IPS-18a (cell line): ENCODE results near the gene DNAI2.

Source experiments
- H3K27ac ChIP-seq: one replicate; pipeline ENCODE4 v1.5.1; 2013; ENCODE audit warnings: low read length
- H3K27me3 ChIP-seq: one replicate; pipeline ENCODE4 v1.6.1; 2013; ENCODE audit warnings: mild to moderate bottlenecking, low read length; ENCODE audit not compliant: control insufficient read depth, insufficient read depth
- H3K36me3 ChIP-seq: one replicate; pipeline ENCODE4 v1.6.1; 2013; ENCODE audit warnings: low read depth, low read length; ENCODE audit not compliant: control insufficient read depth
- H3K4me1 ChIP-seq: one replicate; pipeline ENCODE4 v1.6.1; 2013; ENCODE audit warnings: low read depth, low read length; ENCODE audit not compliant: control insufficient read depth
- H3K4me3 ChIP-seq: one replicate; pipeline ENCODE4 v1.5.1; 2013; ENCODE audit warnings: low read length
- H3K9ac ChIP-seq: one replicate; pipeline ENCODE4 v1.6.1; 2013; ENCODE audit warnings: mild to moderate bottlenecking, low read length, moderate library complexity
- H3K9me3 ChIP-seq: one replicate; pipeline ENCODE4 v1.6.1; 2013; ENCODE audit warnings: low read depth, low read length; ENCODE audit not compliant: control insufficient read depth

Gene DNAI2

DNA sequence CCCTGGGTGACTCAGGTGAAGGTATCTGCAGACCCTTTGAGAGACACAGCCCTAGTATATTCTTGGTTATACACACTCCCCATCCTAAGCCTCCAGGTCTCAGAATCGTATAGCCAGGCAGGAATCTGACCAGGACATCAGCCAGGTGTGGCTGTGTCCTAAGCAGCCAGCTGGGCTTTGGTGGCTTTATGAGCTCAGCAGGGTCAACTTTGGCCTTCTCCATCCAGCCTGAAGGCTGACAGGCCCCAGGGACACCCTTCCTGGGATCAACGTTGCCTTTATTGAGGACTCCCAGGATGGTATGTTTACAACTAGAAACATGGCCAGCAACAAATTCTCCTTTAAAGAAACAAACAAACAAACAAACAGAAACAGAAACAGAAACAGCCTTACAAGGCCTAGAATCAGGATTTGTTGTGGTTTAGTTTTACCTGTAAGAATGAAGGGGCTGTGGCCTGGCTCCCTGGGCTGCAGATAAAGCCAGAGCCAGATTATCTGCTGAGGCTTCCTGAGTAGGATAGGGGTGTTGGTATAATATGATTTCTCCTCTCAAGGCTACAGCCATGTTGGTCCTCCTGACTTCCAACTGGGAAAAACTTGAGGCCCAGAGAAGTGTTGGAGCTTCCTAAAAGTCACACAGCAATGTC, 60.5 kb downstream of the DNAI2 start:
- no peak overlapping the region for H3K4me3 ChIP-seq
- no peak overlapping the region for H3K9ac ChIP-seq
- H3K27ac ChIP-seq: no peak overlapping the region
- peaks cover 7% of the 10 kb centered on the region for H3K4me1 ChIP-seq
- no peaks in the 10 kb centered on the region for H3K9me3 ChIP-seq
- no peaks in the 10 kb centered on the region for H3K27me3 ChIP-seq
- no peaks in the 10 kb centered on the region for H3K36me3 ChIP-seq

DNA sequence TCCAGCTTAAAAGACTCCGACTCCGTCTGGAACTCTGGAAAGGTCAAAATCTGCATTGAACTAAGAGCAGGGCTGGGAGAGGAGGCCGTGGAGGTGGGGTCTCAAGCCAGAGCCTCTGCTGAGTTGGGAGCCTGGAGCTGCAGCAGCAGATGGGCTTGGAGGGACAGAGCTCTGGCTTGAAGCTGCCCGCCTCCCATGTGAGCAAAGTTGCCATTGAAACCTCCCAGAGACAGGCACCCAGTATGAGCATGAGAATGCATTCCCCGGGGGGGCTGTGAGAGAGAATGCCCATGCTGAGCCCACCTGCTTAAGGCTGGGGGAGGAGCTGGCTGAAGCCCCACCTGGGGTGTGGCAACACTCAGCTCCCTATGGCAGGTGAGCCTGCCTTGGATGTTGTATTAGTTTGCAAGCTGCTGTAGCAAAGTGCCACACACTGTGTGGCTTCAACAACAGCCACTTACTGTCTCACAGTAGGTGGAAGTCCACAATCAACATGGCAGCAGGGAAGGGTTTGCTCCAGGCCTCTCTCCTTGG, 61.6 kb downstream of the DNAI2 start:
- Histone ChIP-seq H3K4me1 (peaks cover 7% of the 10 kb centered on the region), H3K36me3 (no peaks in the 10 kb centered on the region), H3K9ac (no peak overlapping the region), H3K27me3 (no peaks in the 10 kb centered on the region), H3K27ac (no peak overlapping the region), H3K4me3 (no peak overlapping the region), H3K9me3 (no peaks in the 10 kb centered on the region)

DNA sequence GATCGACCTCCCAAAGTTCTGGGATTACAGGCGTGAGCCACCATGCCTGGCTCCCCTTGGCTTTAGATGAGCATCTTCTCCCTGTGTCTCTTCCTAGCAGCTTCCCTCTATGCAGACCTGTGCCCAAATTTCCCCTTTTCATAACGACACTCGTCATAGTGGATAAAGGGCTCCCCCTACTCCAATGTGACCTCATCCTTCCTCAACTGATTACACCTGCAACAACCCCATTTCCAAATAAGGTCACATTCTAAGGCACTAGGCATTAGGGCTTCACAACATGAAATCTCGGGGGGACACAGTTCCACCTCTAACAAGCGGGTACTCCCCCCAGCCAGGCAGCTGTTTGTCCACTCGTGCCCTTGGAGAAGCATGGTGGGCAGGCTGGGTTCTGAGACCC, 62.3 kb downstream of the DNAI2 start:
- Histone ChIP-seq H3K27ac (no peak overlapping the region), H3K9me3 (no peaks in the 10 kb centered on the region), H3K4me3 (no peak overlapping the region), H3K27me3 (no peaks in the 10 kb centered on the region), H3K9ac (no peak overlapping the region), H3K36me3 (no peaks in the 10 kb centered on the region), H3K4me1 (peaks cover 7% of the 10 kb centered on the region)

DNA sequence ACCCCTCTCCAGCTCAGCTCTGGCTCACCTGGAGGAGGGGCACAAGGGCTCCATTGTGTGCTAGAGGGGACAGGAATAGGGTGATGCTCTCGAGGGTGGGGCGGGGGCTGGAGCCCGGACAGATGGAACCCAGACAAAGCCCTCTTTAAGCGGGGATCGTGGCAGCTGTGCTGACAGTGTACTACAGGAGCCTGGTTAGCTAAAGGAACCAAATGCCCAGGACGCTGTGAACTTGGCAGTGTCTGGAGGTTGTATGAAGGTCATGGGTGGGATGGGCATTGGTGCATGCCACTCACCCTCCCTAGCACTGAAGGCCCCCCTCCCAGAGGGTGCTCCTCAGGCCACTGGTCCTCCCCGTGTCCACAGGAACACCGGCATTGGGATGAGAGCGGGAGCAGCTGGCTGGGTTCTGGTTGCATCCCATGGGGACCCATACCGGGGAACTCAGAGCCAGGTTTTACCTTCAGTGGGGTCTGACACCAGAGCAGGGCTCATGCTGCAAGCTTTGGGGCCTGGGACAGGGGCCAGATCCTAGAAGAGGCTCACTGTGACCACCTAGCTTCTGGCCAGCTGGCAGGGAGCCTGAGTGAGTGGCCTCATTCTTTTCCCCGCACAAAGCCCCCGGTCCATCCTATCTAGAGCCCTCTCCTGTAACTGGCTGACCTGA, 63.9 kb downstream of the DNAI2 start:
- Histone ChIP-seq H3K4me3 (no peak overlapping the region), H3K27ac (no peak overlapping the region), H3K27me3 (no peaks in the 10 kb centered on the region), H3K9me3 (no peaks in the 10 kb centered on the region), H3K4me1 (peaks cover 4% of the 10 kb centered on the region), H3K36me3 (no peaks in the 10 kb centered on the region), H3K9ac (no peak overlapping the region)

DNA sequence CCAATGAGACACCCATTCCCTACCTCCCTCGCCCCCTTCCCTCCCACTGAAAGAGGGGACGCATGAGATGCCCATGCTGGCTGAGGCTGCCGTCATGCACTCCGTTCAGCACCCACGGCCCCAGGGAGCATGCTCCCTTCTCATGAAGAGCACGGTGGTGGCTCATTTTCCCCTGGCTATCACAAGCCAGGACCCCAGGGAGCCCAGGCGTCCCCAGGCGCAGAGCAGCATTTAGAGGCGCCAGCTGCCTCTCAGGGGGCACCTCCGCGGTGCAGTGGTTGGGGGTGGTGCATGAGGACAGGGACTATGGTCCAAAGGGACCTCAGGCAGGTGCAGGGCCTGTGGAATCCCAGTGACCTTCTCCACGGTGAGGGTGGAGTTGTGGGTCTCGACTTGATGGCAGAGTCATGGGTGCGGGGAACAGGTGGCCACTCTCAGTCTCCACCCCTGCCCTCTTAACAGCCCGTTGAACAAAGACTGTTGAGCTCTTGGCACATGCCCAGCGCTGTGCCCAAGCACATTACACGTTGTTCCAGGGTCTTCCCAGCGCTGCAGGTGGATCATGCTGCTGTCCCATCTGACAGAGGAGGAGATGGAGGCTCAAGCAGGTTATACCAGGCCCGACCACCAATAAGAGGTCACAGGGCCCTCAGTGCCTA, 65.6 kb downstream of the DNAI2 start:
- H3K9ac ChIP-seq: no peak overlapping the region
- no peak overlapping the region for H3K27ac ChIP-seq
- no peaks in the 10 kb centered on the region for H3K27me3 ChIP-seq
- no peak overlapping the region for H3K4me3 ChIP-seq
- H3K4me1 ChIP-seq: peaks cover 4% of the 10 kb centered on the region
- no peaks in the 10 kb centered on the region for H3K9me3 ChIP-seq
- H3K36me3 ChIP-seq: no peaks in the 10 kb centered on the region

DNA sequence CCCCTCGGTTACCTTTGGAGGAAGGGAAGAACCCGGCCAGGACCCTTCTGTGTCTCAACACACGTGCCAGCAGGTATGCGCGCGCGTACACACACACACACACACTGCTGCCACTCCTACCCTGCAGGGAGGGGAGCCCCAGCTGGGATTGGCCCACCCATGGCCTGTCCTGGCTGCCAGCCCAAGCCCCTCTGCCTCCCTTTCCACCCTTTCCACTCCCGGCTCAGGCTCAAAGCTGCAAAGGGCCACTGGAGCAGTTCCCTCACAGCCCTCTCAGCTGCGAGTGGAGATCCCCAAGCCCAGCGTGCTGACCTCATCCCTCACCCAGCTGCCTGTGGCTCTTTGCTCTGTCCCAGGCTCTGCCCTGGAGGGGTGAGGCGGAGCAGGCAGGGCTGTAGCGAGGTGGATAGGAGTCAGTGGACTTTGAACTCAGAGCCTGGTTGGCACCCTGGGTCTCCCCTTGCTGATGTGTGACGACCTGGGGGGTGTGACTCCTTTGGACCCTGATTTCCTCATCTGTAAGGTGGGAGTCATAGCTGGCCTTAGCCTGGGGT, 66.5 kb downstream of the DNAI2 start:
- no peak overlapping the region for H3K4me3 ChIP-seq
- H3K9ac ChIP-seq: no peak overlapping the region
- peaks cover 4% of the 10 kb centered on the region for H3K4me1 ChIP-seq
- no peak overlapping the region for H3K27ac ChIP-seq
- H3K27me3 ChIP-seq: no peaks in the 10 kb centered on the region
- H3K36me3 ChIP-seq: no peaks in the 10 kb centered on the region
- H3K9me3 ChIP-seq: no peaks in the 10 kb centered on the region

DNA sequence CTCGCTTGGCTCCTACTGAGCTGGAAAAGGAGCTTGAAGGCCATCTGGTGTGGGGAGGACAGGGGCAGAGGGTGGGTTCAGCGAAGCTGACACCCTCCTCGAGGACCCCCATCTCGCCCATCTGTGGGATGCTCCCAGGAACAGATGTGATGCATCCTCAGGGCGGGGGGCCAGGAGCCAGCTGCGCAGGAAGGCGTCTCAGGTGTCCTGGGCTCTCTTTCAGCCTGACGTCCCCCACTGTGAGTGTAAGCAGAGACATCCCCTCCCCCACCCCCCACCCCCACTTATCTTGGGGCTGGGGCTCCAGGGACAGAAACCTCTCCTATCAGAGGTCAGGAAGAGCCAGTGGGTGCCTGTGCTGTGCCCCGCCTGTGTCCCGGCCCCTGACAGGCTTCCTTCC, 68.2 kb downstream of the DNAI2 start:
- H3K27ac ChIP-seq: no peak overlapping the region
- no peaks in the 10 kb centered on the region for H3K9me3 ChIP-seq
- no peaks in the 10 kb centered on the region for H3K27me3 ChIP-seq
- no peak overlapping the region for H3K9ac ChIP-seq
- H3K36me3 ChIP-seq: no peaks in the 10 kb centered on the region
- H3K4me3 ChIP-seq: no peak overlapping the region
- peaks cover 4% of the 10 kb centered on the region for H3K4me1 ChIP-seq

DNA sequence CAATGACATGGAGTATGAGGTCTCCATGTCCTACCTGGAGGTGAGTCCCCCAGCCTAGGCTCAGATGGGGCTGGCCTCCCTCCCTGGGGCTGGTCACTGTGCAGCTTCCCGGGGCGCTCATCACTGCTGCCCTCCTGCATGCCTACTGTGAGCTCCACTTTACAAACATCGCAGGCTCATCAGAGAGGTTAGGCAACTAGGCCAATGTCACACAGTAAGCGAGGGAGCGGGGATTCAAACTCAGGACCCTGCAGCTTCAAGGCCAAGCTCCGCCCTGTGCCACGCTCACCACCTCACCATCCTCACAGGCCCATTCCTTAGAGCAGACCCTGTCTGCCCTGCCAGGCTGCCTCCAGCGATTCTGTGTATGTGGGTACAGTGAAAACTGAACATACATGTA, 69.1 kb downstream of the DNAI2 start:
- Histone ChIP-seq H3K27me3 (no peaks in the 10 kb centered on the region), H3K9me3 (no peaks in the 10 kb centered on the region), H3K4me1 (peaks cover 4% of the 10 kb centered on the region), H3K4me3 (no peak overlapping the region), H3K36me3 (no peaks in the 10 kb centered on the region), H3K27ac (no peak overlapping the region), H3K9ac (no peak overlapping the region)

DNA sequence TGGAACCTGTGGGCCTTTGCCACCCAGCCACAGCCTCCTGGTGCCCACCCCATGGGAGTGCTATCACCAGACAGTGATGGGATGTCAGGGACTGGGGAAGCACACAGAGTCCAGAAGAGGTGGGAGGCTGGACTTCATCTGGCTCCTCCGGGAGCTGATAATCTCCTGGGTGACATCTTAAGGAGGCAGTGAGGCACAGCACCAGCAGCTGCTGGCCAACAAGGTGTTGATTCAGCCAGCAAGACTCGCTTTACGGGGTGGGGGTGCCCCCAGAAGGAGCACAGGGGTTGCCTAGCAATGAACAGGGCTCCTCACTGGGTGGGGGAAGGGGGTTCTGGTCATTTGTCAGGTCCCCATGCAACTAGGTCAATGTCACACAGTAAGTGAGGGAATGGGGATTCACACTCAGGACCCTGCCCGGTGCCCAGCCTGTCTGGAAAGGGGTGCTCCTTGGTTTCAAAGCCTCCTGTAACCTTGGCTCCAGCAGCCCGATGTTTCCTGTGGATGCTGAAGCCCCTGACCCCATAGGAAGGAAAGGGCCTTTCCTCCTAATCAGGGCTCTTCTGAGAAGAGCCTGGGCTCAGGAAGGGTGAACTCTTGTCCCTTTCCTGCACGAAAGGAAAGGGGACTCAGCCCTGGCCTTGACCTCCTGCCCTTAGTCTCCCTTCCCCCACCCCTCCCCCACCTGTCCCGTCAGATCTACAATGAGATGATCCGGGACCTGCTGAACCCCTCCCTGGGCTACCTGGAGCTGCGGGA, 69.7 kb downstream of the DNAI2 start:
- peaks cover 4% of the 10 kb centered on the region for H3K4me1 ChIP-seq
- H3K9ac ChIP-seq: no peak overlapping the region
- no peaks in the 10 kb centered on the region for H3K36me3 ChIP-seq
- no peak overlapping the region for H3K27ac ChIP-seq
- no peak overlapping the region for H3K4me3 ChIP-seq
- no peaks in the 10 kb centered on the region for H3K27me3 ChIP-seq
- no peaks in the 10 kb centered on the region for H3K9me3 ChIP-seq

DNA sequence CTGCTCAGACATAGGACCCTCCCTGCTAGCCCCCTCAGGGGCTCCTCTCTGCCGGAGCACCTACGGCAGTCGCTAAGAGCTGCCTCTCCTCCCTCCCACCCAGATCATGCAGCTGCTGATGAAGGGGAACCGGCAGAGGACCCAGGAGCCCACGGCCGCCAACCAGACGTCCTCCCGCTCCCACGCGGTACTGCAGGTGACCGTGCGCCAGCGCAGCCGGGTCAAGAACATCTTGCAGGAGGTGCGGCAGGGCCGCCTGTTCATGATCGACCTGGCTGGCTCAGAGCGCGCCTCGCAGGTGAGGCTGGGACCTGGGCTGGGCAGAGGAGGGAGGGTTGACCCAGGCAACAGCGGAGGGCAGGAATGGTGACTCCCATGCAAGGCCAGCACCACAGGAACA, 70.6 kb downstream of the DNAI2 start:
- Histone ChIP-seq H3K27ac (no peak overlapping the region), H3K4me1 (peaks cover 4% of the 10 kb centered on the region), H3K9me3 (no peaks in the 10 kb centered on the region), H3K4me3 (no peak overlapping the region), H3K9ac (no peak overlapping the region), H3K36me3 (no peaks in the 10 kb centered on the region), H3K27me3 (no peaks in the 10 kb centered on the region)
